Prostate gland (tissue), 2 donors: ENCODE data around the gene GPC5. TPM values are rescaled to one million over a fixed set of nuclear protein-coding genes. Genes with fewer than 3 reads are reported as not detected.

Source experiments
- DNase-seq: peaks from one replicate; pipeline ENCODE4 v3.0.0-alpha.2; 2019; ENCODE audit warnings: low spot score
- H3K27ac ChIP-seq, 2 donors: fragments of 200-600 bp; sonication (generic); 2 replicates each; pipeline ENCODE4 v1.5.1; 2017 to 2019
- H3K27me3 ChIP-seq: fragments of 200-600 bp; sonication (generic); replicated peaks from 2 replicates; pipeline ENCODE4 v1.5.1; 2019; ENCODE audit not compliant: insufficient read depth
- H3K36me3 ChIP-seq, 2 donors: fragments of 200-600 bp; sonication (generic); 1 replicate in 1 of 2; 2 replicates in 1 of 2; pipeline versions ENCODE4 v1.5.1 to v1.8.1; 2017 to 2019
- H3K4me1 ChIP-seq: fragments of 200-600 bp; sonication (generic); replicated peaks from 2 replicates; pipeline ENCODE4 v1.5.1; 2019
- H3K4me3 ChIP-seq, 2 donors: fragments of 200-600 bp; sonication (generic); 2 replicates each; pipeline ENCODE4 v1.5.1; 2017 to 2019
- H3K9me3 ChIP-seq: fragments of 200-600 bp; sonication (generic); 2 replicates; pipeline ENCODE4 v1.5.1; 2017
- POLR2A ChIP-seq: fragments of 450-650 bp; IDR thresholded peaks from one replicate; pipeline ENCODE4 v1.6.1; 2016; ENCODE audit warnings: antibody characterized with exemption, mild to moderate bottlenecking
- POLR2AphosphoS5 ChIP-seq: sonication (generic); formaldehyde crosslinking; IDR thresholded peaks from one replicate; pipeline ENCODE4 v1.6.1; 2017; ENCODE audit warnings: antibody characterized with exemption
- WGBS: methylation state at CpG from one replicate; pipeline ENCODE4 v1.1.5; 2018; 5-methylcytosine and 5-hydroxymethylcytosine counted together
- intact Hi-C: fragments of 100-400 bp; cut with DNase I; formaldehyde crosslinking; loops from one replicate; pipeline ENCODE4 v1.14.2; 2022
- total RNA-seq, 2 donors: library from RNA; depleted of rRNA; stranded (reverse); fragments of >200 nt; gene quantifications; one replicate each; pipeline ENCODE4 v1.1.0, GENCODE V29; 2016
- TF ChIP-seq, protein P1 (sequence below), 4 experiments: fragments of 200-600 bp in 2 of 4; fragments of 450-650 bp in 2 of 4; sonication (generic) in 2 of 4; IDR thresholded peaks; 1 replicate in 3 of 4; 2 replicates in 1 of 4; pipeline ENCODE4 v1.5.1; 2016 to 2019; ENCODE audit warnings: antibody characterized with exemption in 4 of 4, mild to moderate bottlenecking in 2 of 4, moderate library complexity in 2 of 4

The GPC5 gene
- total RNA-seq, 2 donors from 2014 or later, result 0.23 to 35.0 TPM

GRCh38 chr13:92767468-92767867 is 1369.0 kb downstream of the GPC5 start:
- DNase-seq, result no peak
- Histone ChIP-seq H3K27me3 (no peaks in the 10 kb centered on the region), H3K27ac (no peak overlapping the region), H3K36me3 (no peaks in the 10 kb centered on the region), H3K4me3 (no peak overlapping the region), H3K9me3 (no peaks in the 10 kb centered on the region), H3K4me1 (no peaks in the 10 kb centered on the region)
- intact Hi-C loops, result no loop called here
- TF ChIP-seq POLR2A (no peak), POLR2AphosphoS5 (no peak)
- TF ChIP-seq, protein P1, sequence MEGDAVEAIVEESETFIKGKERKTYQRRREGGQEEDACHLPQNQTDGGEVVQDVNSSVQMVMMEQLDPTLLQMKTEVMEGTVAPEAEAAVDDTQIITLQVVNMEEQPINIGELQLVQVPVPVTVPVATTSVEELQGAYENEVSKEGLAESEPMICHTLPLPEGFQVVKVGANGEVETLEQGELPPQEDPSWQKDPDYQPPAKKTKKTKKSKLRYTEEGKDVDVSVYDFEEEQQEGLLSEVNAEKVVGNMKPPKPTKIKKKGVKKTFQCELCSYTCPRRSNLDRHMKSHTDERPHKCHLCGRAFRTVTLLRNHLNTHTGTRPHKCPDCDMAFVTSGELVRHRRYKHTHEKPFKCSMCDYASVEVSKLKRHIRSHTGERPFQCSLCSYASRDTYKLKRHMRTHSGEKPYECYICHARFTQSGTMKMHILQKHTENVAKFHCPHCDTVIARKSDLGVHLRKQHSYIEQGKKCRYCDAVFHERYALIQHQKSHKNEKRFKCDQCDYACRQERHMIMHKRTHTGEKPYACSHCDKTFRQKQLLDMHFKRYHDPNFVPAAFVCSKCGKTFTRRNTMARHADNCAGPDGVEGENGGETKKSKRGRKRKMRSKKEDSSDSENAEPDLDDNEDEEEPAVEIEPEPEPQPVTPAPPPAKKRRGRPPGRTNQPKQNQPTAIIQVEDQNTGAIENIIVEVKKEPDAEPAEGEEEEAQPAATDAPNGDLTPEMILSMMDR (IDR thresholded peaks at IDR 0.05), result no peak
- WGBS, result 87% methylated on average over 3 of the region's 3 CpGs

DNA sequence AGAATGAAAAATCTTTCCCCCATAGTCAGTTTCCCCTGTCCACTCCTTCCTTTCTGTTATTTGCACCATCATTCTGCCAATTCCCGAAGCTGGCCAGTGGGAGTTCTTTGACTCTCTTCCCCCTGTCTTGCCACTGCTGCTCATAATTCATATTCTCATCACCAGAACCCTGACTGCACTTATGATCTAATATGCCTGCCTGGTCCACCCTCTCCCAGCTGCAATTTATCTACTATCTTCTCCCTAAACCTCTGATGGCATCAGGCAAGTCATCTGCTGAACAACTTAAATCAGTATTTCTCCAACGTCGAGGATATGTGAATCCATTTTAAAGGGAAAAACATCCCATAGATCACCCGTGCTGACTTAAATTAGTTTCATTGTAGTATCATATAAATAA is 1370.2 kb downstream of the GPC5 start:
- H3K27me3 ChIP-seq, result no peaks in the 10 kb centered on the region
- WGBS, result 72% methylated on average over 4 of the region's 4 CpGs
- no peaks in the 10 kb centered on the region for H3K9me3 ChIP-seq
- no peaks in the 10 kb centered on the region for H3K4me1 ChIP-seq
- no peaks in the 10 kb centered on the region for H3K36me3 ChIP-seq
- TF ChIP-seq, protein P1 (IDR thresholded peaks at IDR 0.05), result no peak
- TF ChIP-seq POLR2A (no peak), POLR2AphosphoS5 (no peak)
- H3K4me3 ChIP-seq, result no peak overlapping the region
- no peak for DNase-seq
- intact Hi-C loops, result no loop called here
- H3K27ac ChIP-seq, result no peak overlapping the region

DNA sequence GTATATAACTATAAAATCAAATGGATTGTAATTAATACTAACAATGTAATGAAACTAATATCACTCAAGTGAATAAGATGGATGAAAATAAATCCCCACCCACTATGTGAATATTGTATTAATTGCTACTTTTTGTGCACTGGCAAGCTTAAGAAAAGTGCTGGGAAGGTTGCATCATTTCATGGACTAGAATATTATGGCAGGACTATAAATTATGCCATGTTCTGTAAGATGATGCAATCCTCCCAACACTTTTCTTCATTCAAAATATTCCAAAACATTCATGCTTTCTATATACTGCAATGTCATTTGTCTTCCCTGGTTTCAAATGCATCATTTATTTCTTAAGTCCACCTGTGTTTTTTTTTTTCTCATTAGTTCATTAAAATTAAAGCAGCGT is 1370.6 kb downstream of the GPC5 start:
- H3K9me3 ChIP-seq, result no peaks in the 10 kb centered on the region
- no peak overlapping the region for H3K4me3 ChIP-seq
- no peaks in the 10 kb centered on the region for H3K36me3 ChIP-seq
- no peaks in the 10 kb centered on the region for H3K4me1 ChIP-seq
- no peak for DNase-seq
- intact Hi-C loops, result no loop called here
- no peaks in the 10 kb centered on the region for H3K27me3 ChIP-seq
- H3K27ac ChIP-seq, result no peak overlapping the region
- TF ChIP-seq POLR2A (no peak), POLR2AphosphoS5 (no peak)
- TF ChIP-seq, protein P1 (IDR thresholded peaks at IDR 0.05), result no peak
- 90% methylated on average over 1 of the region's 1 CpG for WGBS

- Histone ChIP-seq H3K27me3 (no peaks in the 10 kb centered on the region), H3K27ac (no peak overlapping the region), H3K9me3 (no peaks in the 10 kb centered on the region), H3K4me1 (no peaks in the 10 kb centered on the region), H3K36me3 (no peaks in the 10 kb centered on the region), H3K4me3 (no peak overlapping the region)
- TF ChIP-seq POLR2A (no peak), POLR2AphosphoS5 (no peak)
- TF ChIP-seq, protein P1 (IDR thresholded peaks at IDR 0.05), result no peak
- no peak for DNase-seq
- intact Hi-C loops, result no loop called here
- WGBS, result 81% methylated on average over 3 of the region's 3 CpGs
Observed at GRCh38 chr13:92775658-92776057, 1377.2 kb downstream of the GPC5 start.

- H3K27ac ChIP-seq, result no peak overlapping the region
- H3K4me1 ChIP-seq, result no peaks in the 10 kb centered on the region
- intact Hi-C loops, result no loop called here
- TF ChIP-seq, protein P1 (IDR thresholded peaks at IDR 0.05), result no peak
- TF ChIP-seq POLR2A, result no peak
- no peak for TF ChIP-seq POLR2AphosphoS5
- 89% methylated on average over 7 of the region's 7 CpGs for WGBS
- no peaks in the 10 kb centered on the region for H3K9me3 ChIP-seq
- no peak for DNase-seq
- no peak overlapping the region for H3K4me3 ChIP-seq
- H3K27me3 ChIP-seq, result no peaks in the 10 kb centered on the region
- no peaks in the 10 kb centered on the region for H3K36me3 ChIP-seq
Observed at GRCh38 chr13:92781965-92782690, 1383.7 kb downstream of the GPC5 start.
